Measurements from ENCODE around the gene PLCB1.

PLCB1 gene

DNA sequence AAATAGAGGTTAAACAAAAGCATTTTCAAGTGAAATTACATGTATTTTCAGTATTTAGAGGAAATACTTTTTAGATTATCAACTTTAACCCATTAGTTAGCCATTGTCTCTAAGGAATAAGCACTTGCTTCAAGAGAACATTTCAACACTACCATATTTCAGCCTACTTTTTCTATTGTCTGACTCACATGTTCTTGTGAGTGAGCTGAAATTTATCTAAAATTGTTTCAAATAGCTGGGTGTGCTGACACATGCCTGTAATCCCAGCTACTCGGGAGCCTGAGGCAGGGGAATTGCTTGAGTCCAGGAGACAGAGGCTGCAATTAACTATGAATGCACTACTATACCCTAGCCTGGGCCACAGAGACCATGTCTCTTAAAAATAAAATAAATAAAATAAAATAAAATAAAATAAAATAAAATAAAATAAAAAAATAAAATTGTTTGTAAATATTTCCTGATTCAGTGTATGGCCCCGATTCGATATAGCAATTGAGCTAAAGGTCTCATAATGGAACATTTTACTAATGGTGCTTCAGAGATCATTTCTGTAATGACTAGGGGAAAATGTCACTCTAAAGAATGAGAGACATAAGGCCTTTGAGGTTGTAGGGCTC, 612.3 kb downstream of the PLCB1 start:
- no peak overlapping the region for H3K4me2 ChIP-seq (ENCODE audit: low read depth, low read length, poor library complexity, severe bottlenecking)
- no peaks in the 10 kb centered on the region for H3K79me2 ChIP-seq (ENCODE audit: insufficient read depth, low read length)
- H3K9ac ChIP-seq (ENCODE audit: low read depth, low read length, poor library complexity, severe bottlenecking) = no peak overlapping the region
- TF ChIP-seq EZH2phosphoT487 (IDR thresholded peaks at IDR 0.05; ENCODE audit: borderline replicate concordance) = no peak
- TF ChIP-seq, protein P1, sequence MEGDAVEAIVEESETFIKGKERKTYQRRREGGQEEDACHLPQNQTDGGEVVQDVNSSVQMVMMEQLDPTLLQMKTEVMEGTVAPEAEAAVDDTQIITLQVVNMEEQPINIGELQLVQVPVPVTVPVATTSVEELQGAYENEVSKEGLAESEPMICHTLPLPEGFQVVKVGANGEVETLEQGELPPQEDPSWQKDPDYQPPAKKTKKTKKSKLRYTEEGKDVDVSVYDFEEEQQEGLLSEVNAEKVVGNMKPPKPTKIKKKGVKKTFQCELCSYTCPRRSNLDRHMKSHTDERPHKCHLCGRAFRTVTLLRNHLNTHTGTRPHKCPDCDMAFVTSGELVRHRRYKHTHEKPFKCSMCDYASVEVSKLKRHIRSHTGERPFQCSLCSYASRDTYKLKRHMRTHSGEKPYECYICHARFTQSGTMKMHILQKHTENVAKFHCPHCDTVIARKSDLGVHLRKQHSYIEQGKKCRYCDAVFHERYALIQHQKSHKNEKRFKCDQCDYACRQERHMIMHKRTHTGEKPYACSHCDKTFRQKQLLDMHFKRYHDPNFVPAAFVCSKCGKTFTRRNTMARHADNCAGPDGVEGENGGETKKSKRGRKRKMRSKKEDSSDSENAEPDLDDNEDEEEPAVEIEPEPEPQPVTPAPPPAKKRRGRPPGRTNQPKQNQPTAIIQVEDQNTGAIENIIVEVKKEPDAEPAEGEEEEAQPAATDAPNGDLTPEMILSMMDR (conservative IDR thresholded peaks at IDR 0.05; ENCODE audit: low read length) = no peak
- H3K36me3 ChIP-seq (ENCODE audit: insufficient read depth, low read length) = peaks cover 6% of the 10 kb centered on the region; the same call in 1 of the 2 replicates
- no peaks in the 10 kb centered on the region for H3K27me3 ChIP-seq (ENCODE audit: insufficient read depth, low read length, poor library complexity, severe bottlenecking)
- H3K9me3 ChIP-seq (ENCODE audit: insufficient read depth, low read depth, low read length) = no peaks in the 10 kb centered on the region
- H3K4me3 ChIP-seq (ENCODE audit: low read length, poor library complexity, severe bottlenecking) = no peak overlapping the region
- H2AFZ ChIP-seq (ENCODE audit: low read length) = no peak overlapping the region
- H3K9me2 ChIP-seq (replicated peaks; ENCODE audit: low read depth, low read length) = no peaks in the 10 kb centered on the region
- H3K4me1 ChIP-seq (ENCODE audit: insufficient read depth, low read length, poor library complexity, severe bottlenecking) = no peaks in the 10 kb centered on the region
- H3F3A ChIP-seq (ENCODE audit: low read depth) = no peaks in the 10 kb centered on the region
- no peaks in the 10 kb centered on the region for H4K20me1 ChIP-seq (ENCODE audit: insufficient read depth, low read length, poor library complexity, severe bottlenecking)

GRCh38 chr20:8749101-8749500, 617.0 kb downstream of the PLCB1 start:
- Histone ChIP-seq H3K79me2 (ENCODE audit: insufficient read depth, low read length) (no peaks in the 10 kb centered on the region), H3K9me3 (ENCODE audit: insufficient read depth, low read depth, low read length) (no peaks in the 10 kb centered on the region), H3K4me3 (ENCODE audit: low read length, poor library complexity, severe bottlenecking) (no peak overlapping the region), H3F3A (ENCODE audit: low read depth) (no peaks in the 10 kb centered on the region), H4K20me1 (ENCODE audit: insufficient read depth, low read length, poor library complexity, severe bottlenecking) (no peaks in the 10 kb centered on the region), H3K4me2 (ENCODE audit: low read depth, low read length, poor library complexity, severe bottlenecking) (no peak overlapping the region), H3K9ac (ENCODE audit: low read depth, low read length, poor library complexity, severe bottlenecking) (no peak overlapping the region), H3K36me3 (ENCODE audit: insufficient read depth, low read length) (no peaks in the 10 kb centered on the region), H3K9me2 (replicated peaks; ENCODE audit: low read depth, low read length) (no peaks in the 10 kb centered on the region), H2AFZ (ENCODE audit: low read length) (no peak overlapping the region), H3K4me1 (ENCODE audit: insufficient read depth, low read length, poor library complexity, severe bottlenecking) (no peaks in the 10 kb centered on the region), H3K27me3 (ENCODE audit: insufficient read depth, low read length, poor library complexity, severe bottlenecking) (no peaks in the 10 kb centered on the region)
- no peak for TF ChIP-seq EZH2phosphoT487 (IDR thresholded peaks at IDR 0.05; ENCODE audit: borderline replicate concordance)

DNA sequence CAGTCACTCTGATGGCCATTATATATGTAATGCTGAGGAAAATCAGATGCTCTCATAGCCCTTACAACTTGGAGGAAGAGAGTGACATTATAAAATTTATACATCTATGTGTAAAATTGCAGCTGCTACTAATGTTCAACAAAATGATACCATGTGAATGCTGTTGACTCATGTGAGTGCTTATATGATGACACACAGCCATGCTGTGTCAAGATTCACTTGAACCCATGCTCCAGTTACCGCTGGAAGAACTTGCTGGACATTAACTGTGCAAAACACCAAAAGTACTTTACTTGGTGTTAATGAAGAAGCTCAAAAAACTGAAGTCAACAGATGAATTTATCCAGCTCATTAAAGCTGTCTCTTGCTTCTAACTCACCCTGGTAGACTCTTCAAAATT, 617.9 kb downstream of the PLCB1 start:
- H3K9ac ChIP-seq (ENCODE audit: low read depth, low read length, poor library complexity, severe bottlenecking) = no peak overlapping the region
- H3K27me3 ChIP-seq (ENCODE audit: insufficient read depth, low read length, poor library complexity, severe bottlenecking) = no peaks in the 10 kb centered on the region
- no peaks in the 10 kb centered on the region for H3K36me3 ChIP-seq (ENCODE audit: insufficient read depth, low read length)
- no peak overlapping the region for H2AFZ ChIP-seq (ENCODE audit: low read length)
- no peaks in the 10 kb centered on the region for H4K20me1 ChIP-seq (ENCODE audit: insufficient read depth, low read length, poor library complexity, severe bottlenecking)
- no peaks in the 10 kb centered on the region for H3K9me3 ChIP-seq (ENCODE audit: insufficient read depth, low read depth, low read length)
- no peaks in the 10 kb centered on the region for H3K9me2 ChIP-seq (replicated peaks; ENCODE audit: low read depth, low read length)
- no peaks in the 10 kb centered on the region for H3K4me1 ChIP-seq (ENCODE audit: insufficient read depth, low read length, poor library complexity, severe bottlenecking)
- TF ChIP-seq, protein P1 (conservative IDR thresholded peaks at IDR 0.05; ENCODE audit: low read length) = no peak
- no peak for TF ChIP-seq EZH2phosphoT487 (IDR thresholded peaks at IDR 0.05; ENCODE audit: borderline replicate concordance)
- H3F3A ChIP-seq (ENCODE audit: low read depth) = no peaks in the 10 kb centered on the region
- no peak overlapping the region for H3K4me2 ChIP-seq (ENCODE audit: low read depth, low read length, poor library complexity, severe bottlenecking)
- H3K79me2 ChIP-seq (ENCODE audit: insufficient read depth, low read length) = no peaks in the 10 kb centered on the region
- no peak overlapping the region for H3K4me3 ChIP-seq (ENCODE audit: low read length, poor library complexity, severe bottlenecking)
